HepG2 (cell line): ENCODE results near the gene TOB2.

Experiments used
- CHD2 ChIP-seq: IDR thresholded peaks from 2 replicates; pipeline ENCODE4 v1.6.1; 2011; ENCODE audit warnings: low read depth, low read length, improper control_type of control experiment
- ELF4 ChIP-seq: sonication (generic); formaldehyde crosslinking; IDR thresholded peaks from 2 replicates; pipeline ENCODE4 v1.5.0; 2020; ENCODE audit warnings: missing genetic modification reagents, mild to moderate bottlenecking, moderate library complexity, borderline replicate concordance
- EZH2 ChIP-seq: conservative IDR thresholded peaks from 2 replicates; pipeline ENCODE4 v1.6.1; 2012; ENCODE audit warnings: mild to moderate bottlenecking, low read depth, low read length, moderate library complexity
- KLF11 ChIP-seq: IDR thresholded peaks from 2 replicates; pipeline ENCODE4 v1.6.1; 2016; ENCODE audit warnings: missing compliant biosample characterization
- YY1 ChIP-seq: IDR thresholded peaks from 2 replicates; pipeline ENCODE4 v1.6.1; 2011; ENCODE audit warnings: low read length, low read depth, moderate library complexity, mild to moderate bottlenecking; ENCODE audit not compliant: insufficient read depth, insufficient replicate concordance
- ZNF121 ChIP-seq: sonication (generic); formaldehyde crosslinking; IDR thresholded peaks from 2 replicates; pipeline ENCODE4 v1.5.0; 2020; ENCODE audit warnings: mild to moderate bottlenecking, missing genetic modification reagents
- ZNF431 ChIP-seq: sonication (generic); formaldehyde crosslinking; IDR thresholded peaks from 2 replicates; pipeline ENCODE4 v1.9.0; 2022; ENCODE audit warnings: missing genetic modification reagents, low read depth, mild to moderate bottlenecking, borderline replicate concordance
- ZNF446 ChIP-seq: sonication (generic); formaldehyde crosslinking; IDR thresholded peaks from 2 replicates; pipeline ENCODE4 v1.5.0; 2020; ENCODE audit warnings: mild to moderate bottlenecking, missing genetic modification reagents
- TF ChIP-seq, protein P1 (sequence below), 2 experiments: IDR thresholded peaks; 2 replicates each; pipeline ENCODE4 v1.6.1; 2011 to 2012; ENCODE audit warnings: low read length in 2 of 2, borderline replicate concordance in 1 of 2, low read depth in 1 of 2, mild to moderate bottlenecking in 1 of 2, moderate library complexity in 1 of 2
- TF ChIP-seq, protein P2 (sequence below): sonication (generic); formaldehyde crosslinking; IDR thresholded peaks from 2 replicates; pipeline ENCODE4 v1.5.0; 2020; ENCODE audit warnings: mild to moderate bottlenecking, missing genetic modification reagents, moderate library complexity
- TF ChIP-seq, protein P3 (sequence below): sonication (generic); formaldehyde crosslinking; IDR thresholded peaks from 2 replicates; pipeline ENCODE4 v1.8.0; 2022; ENCODE audit warnings: mild to moderate bottlenecking, missing genetic modification reagents; ENCODE audit not compliant: insufficient replicate concordance

DNA sequence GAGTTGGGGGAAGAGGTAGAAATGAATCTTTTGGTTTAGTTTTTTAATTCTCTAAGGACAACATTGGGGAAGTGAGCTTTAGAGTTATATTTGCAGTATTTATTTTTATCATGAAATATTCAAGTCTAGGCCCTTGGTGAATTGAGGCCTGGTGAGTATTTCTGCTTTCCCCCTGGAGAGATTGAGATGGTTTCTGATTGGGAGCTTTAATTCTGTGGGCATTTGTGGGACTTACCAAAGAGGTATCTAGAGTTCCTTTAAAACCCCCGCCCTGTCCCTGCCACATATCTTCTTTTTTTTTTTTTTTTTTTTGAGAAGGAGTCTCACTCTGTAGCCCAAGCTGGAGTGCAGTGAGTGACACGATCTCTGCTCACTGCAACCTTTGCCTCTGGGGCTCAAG is 31.9 kb upstream of the TOB2 start:
- TF ChIP-seq YY1 (no peak), ZNF121 (CRISPR knock-in tag) (no peak), EZH2 (no peak), ELF4 (CRISPR knock-in tag) (no peak), KLF11 (CRISPR knock-in tag) (no peak), ZNF446 (no peak), ZNF431 (CRISPR knock-in tag) (no peak), CHD2 (no peak)
- TF ChIP-seq, protein P1, sequence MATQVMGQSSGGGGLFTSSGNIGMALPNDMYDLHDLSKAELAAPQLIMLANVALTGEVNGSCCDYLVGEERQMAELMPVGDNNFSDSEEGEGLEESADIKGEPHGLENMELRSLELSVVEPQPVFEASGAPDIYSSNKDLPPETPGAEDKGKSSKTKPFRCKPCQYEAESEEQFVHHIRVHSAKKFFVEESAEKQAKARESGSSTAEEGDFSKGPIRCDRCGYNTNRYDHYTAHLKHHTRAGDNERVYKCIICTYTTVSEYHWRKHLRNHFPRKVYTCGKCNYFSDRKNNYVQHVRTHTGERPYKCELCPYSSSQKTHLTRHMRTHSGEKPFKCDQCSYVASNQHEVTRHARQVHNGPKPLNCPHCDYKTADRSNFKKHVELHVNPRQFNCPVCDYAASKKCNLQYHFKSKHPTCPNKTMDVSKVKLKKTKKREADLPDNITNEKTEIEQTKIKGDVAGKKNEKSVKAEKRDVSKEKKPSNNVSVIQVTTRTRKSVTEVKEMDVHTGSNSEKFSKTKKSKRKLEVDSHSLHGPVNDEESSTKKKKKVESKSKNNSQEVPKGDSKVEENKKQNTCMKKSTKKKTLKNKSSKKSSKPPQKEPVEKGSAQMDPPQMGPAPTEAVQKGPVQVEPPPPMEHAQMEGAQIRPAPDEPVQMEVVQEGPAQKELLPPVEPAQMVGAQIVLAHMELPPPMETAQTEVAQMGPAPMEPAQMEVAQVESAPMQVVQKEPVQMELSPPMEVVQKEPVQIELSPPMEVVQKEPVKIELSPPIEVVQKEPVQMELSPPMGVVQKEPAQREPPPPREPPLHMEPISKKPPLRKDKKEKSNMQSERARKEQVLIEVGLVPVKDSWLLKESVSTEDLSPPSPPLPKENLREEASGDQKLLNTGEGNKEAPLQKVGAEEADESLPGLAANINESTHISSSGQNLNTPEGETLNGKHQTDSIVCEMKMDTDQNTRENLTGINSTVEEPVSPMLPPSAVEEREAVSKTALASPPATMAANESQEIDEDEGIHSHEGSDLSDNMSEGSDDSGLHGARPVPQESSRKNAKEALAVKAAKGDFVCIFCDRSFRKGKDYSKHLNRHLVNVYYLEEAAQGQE (IDR thresholded peaks at IDR 0.05; ENCODE audit: borderline replicate concordance in 1 of 2, low read depth in 1 of 2, low read length in 2 of 2): no peak
- TF ChIP-seq, protein P2, sequence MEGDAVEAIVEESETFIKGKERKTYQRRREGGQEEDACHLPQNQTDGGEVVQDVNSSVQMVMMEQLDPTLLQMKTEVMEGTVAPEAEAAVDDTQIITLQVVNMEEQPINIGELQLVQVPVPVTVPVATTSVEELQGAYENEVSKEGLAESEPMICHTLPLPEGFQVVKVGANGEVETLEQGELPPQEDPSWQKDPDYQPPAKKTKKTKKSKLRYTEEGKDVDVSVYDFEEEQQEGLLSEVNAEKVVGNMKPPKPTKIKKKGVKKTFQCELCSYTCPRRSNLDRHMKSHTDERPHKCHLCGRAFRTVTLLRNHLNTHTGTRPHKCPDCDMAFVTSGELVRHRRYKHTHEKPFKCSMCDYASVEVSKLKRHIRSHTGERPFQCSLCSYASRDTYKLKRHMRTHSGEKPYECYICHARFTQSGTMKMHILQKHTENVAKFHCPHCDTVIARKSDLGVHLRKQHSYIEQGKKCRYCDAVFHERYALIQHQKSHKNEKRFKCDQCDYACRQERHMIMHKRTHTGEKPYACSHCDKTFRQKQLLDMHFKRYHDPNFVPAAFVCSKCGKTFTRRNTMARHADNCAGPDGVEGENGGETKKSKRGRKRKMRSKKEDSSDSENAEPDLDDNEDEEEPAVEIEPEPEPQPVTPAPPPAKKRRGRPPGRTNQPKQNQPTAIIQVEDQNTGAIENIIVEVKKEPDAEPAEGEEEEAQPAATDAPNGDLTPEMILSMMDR (CRISPR knock-in tag): no peak
- TF ChIP-seq, protein P3, sequence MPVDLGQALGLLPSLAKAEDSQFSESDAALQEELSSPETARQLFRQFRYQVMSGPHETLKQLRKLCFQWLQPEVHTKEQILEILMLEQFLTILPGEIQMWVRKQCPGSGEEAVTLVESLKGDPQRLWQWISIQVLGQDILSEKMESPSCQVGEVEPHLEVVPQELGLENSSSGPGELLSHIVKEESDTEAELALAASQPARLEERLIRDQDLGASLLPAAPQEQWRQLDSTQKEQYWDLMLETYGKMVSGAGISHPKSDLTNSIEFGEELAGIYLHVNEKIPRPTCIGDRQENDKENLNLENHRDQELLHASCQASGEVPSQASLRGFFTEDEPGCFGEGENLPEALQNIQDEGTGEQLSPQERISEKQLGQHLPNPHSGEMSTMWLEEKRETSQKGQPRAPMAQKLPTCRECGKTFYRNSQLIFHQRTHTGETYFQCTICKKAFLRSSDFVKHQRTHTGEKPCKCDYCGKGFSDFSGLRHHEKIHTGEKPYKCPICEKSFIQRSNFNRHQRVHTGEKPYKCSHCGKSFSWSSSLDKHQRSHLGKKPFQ (CRISPR knock-in tag): no peak
